ENCODE measurements around the gene TSPAN32. TPM values are rescaled to one million over a fixed set of nuclear protein-coding genes. Genes with fewer than 3 reads are reported as not detected.
"Not testable (repeated sequence)": the region's sequence is repeated elsewhere in the genome, so short reads cannot be mapped to it uniquely, and the experiment has no call there.

TSPAN32 gene
- total RNA-seq, 2 donors from 2014 or later, result 8.6 to 10.2 TPM

DNA sequence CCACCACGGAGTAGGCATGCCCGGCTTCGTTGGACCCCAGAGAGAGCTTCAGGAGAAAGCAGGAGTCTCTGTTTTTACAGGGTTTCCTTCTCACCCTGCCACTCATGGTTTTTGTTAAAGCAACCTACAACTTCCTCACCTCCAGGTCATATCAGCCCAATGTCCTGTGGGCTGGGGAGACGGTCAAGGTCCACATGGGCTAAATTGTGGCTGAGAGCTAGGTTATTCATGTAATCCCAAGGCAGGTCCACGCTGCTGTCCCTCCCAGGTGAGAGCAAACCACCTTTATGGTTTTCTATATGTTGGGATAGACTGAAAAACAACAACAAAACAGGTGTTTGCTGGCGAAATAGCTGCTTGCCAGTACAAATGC is 19.5 kb downstream of the TSPAN32 start:
- DNase-seq (no peak), ATAC-seq (replicated peaks in 1 of 2) (no peak)
- Mint-ChIP-seq H3K27me3 (ENCODE audit: low read depth) (peaks cover 8% of the 10 kb centered on the region), H3K36me3 (ENCODE audit: insufficient read depth in 2 of 2) (peaks cover 0 to 4% of the 10 kb centered on the region in 2 donors), H3K4me3 (no peak overlapping the region), H3K27ac (no peak overlapping the region), H3K9me3 (peaks cover 1 to 5% of the 10 kb centered on the region in 2 donors), H3K4me1 (ENCODE audit: low read depth) (no peaks in the 10 kb centered on the region)

DNA sequence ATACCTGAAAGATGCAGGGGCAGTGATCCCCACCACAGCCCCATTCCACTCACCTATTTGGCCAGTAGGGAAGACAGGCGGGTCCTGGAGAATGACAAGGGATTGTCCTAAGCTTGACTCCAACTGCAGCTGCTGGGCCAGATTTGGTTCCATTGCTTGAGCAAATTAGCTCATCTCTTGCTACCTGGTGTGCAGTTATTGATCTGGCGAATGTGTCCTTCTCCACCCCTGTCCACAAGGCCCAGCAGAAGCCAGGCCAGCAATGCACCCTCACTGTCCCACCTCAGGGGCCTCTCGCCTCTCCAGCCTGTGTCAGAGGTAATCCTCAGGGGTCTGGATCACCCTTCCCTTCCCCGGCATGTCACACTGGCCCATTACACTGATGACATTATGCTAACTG is 23.3 kb downstream of the TSPAN32 start:
- Mint-ChIP-seq H3K4me1 (ENCODE audit: low read depth) (no peaks in the 10 kb centered on the region), H3K9me3 (peaks cover 1 to 5% of the 10 kb centered on the region in 2 donors), H3K36me3 (ENCODE audit: insufficient read depth in 2 of 2) (peaks cover 0 to 4% of the 10 kb centered on the region in 2 donors), H3K27me3 (ENCODE audit: low read depth) (peaks cover 24% of the 10 kb centered on the region), H3K4me3 (no peak overlapping the region), H3K27ac (no peak overlapping the region)
- ATAC-seq (replicated peaks in 1 of 2) (no peak), DNase-seq (no peak)

GRCh38 chr11:2325719-2326118 is 23.9 kb downstream of the TSPAN32 start:
- H3K9me3 Mint-ChIP-seq, result peaks cover 1 to 5% of the 10 kb centered on the region in 2 donors
- H3K27ac Mint-ChIP-seq, result no peak overlapping the region
- DNase-seq, result no peak
- H3K4me1 Mint-ChIP-seq (ENCODE audit: low read depth), result no peaks in the 10 kb centered on the region
- no peak overlapping the region for H3K4me3 Mint-ChIP-seq
- ATAC-seq (replicated peaks in 1 of 2), result no peak
- H3K27me3 Mint-ChIP-seq (ENCODE audit: low read depth), result peaks cover 24% of the 10 kb centered on the region
- H3K36me3 Mint-ChIP-seq (ENCODE audit: insufficient read depth in 2 of 2), result peaks cover 1 to 4% of the 10 kb centered on the region in 2 donors

DNA sequence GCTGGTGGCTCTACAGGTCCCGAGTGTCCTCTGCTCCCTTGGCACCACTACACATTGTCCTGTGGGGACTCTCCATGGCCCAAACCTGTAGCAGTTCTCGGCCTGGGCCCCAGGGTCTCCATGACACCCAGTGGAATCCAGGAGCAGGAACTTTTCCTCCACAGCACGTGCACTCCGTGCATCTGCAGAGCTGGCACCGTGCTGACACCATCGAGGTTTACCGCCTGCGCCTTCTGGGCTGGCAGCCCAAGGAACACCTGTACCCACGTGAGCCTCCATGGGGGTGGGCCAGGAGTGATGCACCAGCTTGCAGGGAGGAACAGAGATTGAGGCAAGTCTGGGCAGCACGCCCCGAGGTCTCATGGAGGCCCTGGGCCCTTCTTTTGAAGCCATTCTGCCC is 25.2 kb downstream of the TSPAN32 start:
- no peaks in the 10 kb centered on the region for H3K4me1 Mint-ChIP-seq (ENCODE audit: low read depth)
- peaks cover 4% of the 10 kb centered on the region in 2 donors for H3K36me3 Mint-ChIP-seq (ENCODE audit: insufficient read depth in 2 of 2)
- peaks cover 24% of the 10 kb centered on the region for H3K27me3 Mint-ChIP-seq (ENCODE audit: low read depth)
- H3K4me3 Mint-ChIP-seq, result no peak overlapping the region
- no peak overlapping the region for H3K27ac Mint-ChIP-seq
- H3K9me3 Mint-ChIP-seq, result peaks cover 3 to 5% of the 10 kb centered on the region in 2 donors
- DNase-seq (no peak), ATAC-seq (replicated peaks in 1 of 2) (no peak)

DNA sequence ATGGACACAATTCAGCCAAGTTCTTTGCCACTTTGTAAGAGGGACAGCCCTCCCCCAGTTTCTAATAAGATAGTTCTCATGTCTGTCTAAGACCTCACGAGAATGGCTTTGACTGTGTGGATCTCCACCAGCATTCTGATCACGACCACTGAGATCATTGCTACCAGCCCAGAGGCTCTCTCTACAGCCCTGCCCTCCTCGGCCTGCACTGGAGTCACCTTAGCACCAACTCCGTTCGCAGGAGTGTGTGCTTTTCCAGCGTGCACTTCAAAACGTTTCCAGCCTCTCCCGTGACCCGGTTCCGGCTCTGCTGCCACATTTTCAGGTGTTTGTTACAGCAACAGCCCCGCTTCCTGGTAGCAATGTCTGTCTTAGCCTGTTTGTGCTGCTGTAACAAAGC is 26.2 kb downstream of the TSPAN32 start:
- Mint-ChIP-seq H3K27ac (no peak overlapping the region), H3K27me3 (ENCODE audit: low read depth) (peaks cover 24% of the 10 kb centered on the region), H3K4me1 (ENCODE audit: low read depth) (no peaks in the 10 kb centered on the region), H3K36me3 (ENCODE audit: insufficient read depth in 2 of 2) (peaks cover 4% of the 10 kb centered on the region in 2 donors), H3K9me3 (peaks cover 2 to 3% of the 10 kb centered on the region in 2 donors), H3K4me3 (no peak overlapping the region)
- DNase-seq (no peak), ATAC-seq (replicated peaks in 1 of 2) (no peak)

GRCh38 chr11:2328656-2329354 is 27.0 kb downstream of the TSPAN32 start:
- DNase-seq (no peak), ATAC-seq (replicated peaks in 1 of 2) (no peak)
- H3K4me1 Mint-ChIP-seq (ENCODE audit: low read depth), result no peaks in the 10 kb centered on the region
- H3K9me3 Mint-ChIP-seq, result peaks cover 2 to 3% of the 10 kb centered on the region in 2 donors
- H3K27ac Mint-ChIP-seq, result no peak overlapping the region
- H3K27me3 Mint-ChIP-seq (ENCODE audit: low read depth), result peaks cover 24% of the 10 kb centered on the region
- peaks cover 4% of the 10 kb centered on the region in 2 donors for H3K36me3 Mint-ChIP-seq (ENCODE audit: insufficient read depth in 2 of 2)
- H3K4me3 Mint-ChIP-seq, result no peak overlapping the region

GRCh38 chr11:2329551-2329950 is 27.7 kb downstream of the TSPAN32 start:
- Mint-ChIP-seq H3K4me1 (ENCODE audit: low read depth) (no peaks in the 10 kb centered on the region), H3K27ac (no peak overlapping the region), H3K36me3 (ENCODE audit: insufficient read depth in 2 of 2) (peaks cover 3 to 4% of the 10 kb centered on the region in 2 donors), H3K4me3 (no peak overlapping the region), H3K27me3 (ENCODE audit: low read depth) (peaks cover 24% of the 10 kb centered on the region), H3K9me3 (peaks cover 2% of the 10 kb centered on the region in 2 donors)
- ATAC-seq (replicated peaks in 1 of 2) (no peak), DNase-seq (no peak)

DNA sequence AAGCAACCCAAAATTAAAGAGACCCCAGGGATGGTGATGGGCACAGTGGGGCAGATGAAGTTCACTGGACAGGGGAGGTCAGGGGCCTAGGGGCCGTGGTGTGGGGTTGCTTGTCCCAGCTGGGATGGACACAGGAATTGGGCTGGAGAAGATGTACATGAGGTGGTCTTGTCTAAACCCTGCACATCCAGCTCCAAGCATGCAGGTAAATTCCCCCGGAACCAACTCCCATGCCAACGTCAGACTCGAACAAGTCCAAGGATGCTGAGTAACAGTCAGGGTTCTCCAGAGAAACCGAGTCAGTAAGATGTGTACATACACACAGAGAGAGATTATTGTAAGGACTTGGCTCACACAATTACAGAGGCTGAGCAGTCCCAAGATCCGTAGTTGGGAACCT is 28.9 kb downstream of the TSPAN32 start:
- ATAC-seq (replicated peaks in 1 of 2) (no peak), DNase-seq (no peak)
- no peak overlapping the region for H3K4me3 Mint-ChIP-seq
- H3K4me1 Mint-ChIP-seq (ENCODE audit: low read depth), result no peaks in the 10 kb centered on the region
- H3K27me3 Mint-ChIP-seq (ENCODE audit: low read depth), result peaks cover 20% of the 10 kb centered on the region
- peaks cover 2% of the 10 kb centered on the region in 2 donors for H3K9me3 Mint-ChIP-seq
- no peak overlapping the region for H3K27ac Mint-ChIP-seq
- peaks cover 0 to 4% of the 10 kb centered on the region in 2 donors for H3K36me3 Mint-ChIP-seq (ENCODE audit: insufficient read depth in 2 of 2)

DNA sequence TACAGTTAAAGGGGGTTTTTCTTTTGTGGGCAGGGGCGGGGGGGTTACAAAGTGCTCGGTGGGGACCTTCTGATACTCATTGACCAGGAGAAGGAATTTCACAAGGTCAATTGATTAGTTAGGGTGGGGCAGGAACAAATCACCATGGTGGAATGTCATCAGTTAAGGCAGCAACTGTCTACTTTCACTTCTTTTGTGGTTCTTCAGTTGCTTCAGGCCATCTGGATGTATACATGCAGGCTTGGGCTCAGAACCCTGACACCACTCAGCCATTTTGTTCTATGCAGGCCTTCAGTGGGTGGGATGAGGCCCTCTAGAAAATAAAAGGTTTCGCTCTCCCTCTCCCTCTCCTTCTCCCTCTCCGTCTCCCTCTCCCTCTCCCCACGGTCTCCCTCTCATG is 29.6 kb downstream of the TSPAN32 start:
- Mint-ChIP-seq H3K4me3 (no peak overlapping the region), H3K27me3 (ENCODE audit: low read depth) (peaks cover 17% of the 10 kb centered on the region), H3K4me1 (ENCODE audit: low read depth) (no peaks in the 10 kb centered on the region), H3K9me3 (peaks cover 0 to 2% of the 10 kb centered on the region in 2 donors), H3K36me3 (ENCODE audit: insufficient read depth in 2 of 2) (peaks cover 0 to 4% of the 10 kb centered on the region in 2 donors), H3K27ac (no peak overlapping the region)
- DNase-seq (no peak), ATAC-seq (replicated peaks in 1 of 2) (no peak)

DNA sequence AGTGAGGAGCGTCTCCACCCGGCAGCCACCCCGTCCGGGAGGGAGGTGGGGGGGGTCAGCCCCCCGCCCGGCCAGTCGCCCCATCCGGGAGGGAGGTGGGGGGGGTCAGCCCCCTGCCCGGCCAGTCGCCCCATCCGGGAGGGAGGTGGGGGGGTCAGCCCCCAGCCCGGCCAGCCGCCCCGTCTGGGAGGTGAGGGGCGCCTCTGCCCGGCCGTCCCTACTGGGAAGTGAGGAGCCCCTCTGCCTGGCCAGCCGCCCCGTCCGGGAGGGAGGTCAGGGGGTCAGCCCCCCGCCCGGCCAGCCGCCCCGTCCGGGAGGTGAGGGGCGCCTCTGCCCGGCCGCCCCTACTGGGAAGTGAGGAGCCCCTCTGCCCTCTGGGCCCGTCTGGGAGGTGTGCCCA is 30.8 kb downstream of the TSPAN32 start:
- peaks cover 17% of the 10 kb centered on the region for H3K27me3 Mint-ChIP-seq (ENCODE audit: low read depth)
- not testable (repeated sequence) for H3K4me1 Mint-ChIP-seq (ENCODE audit: low read depth); ATAC-seq (replicated peaks in 1 of 2); H3K27ac Mint-ChIP-seq; DNase-seq; H3K36me3 Mint-ChIP-seq (ENCODE audit: insufficient read depth in 2 of 2); H3K4me3 Mint-ChIP-seq; H3K9me3 Mint-ChIP-seq

GRCh38 chr11:2333486-2334205 is 31.8 kb downstream of the TSPAN32 start:
- not testable (repeated sequence) for H3K4me1 Mint-ChIP-seq (ENCODE audit: low read depth); H3K27me3 Mint-ChIP-seq (ENCODE audit: low read depth); H3K27ac Mint-ChIP-seq; H3K4me3 Mint-ChIP-seq; H3K9me3 Mint-ChIP-seq; H3K36me3 Mint-ChIP-seq (ENCODE audit: insufficient read depth in 2 of 2); DNase-seq; ATAC-seq (replicated peaks in 1 of 2)

GRCh38 chr11:2335286-2335685 is 33.5 kb downstream of the TSPAN32 start:
- H3K4me1 Mint-ChIP-seq (ENCODE audit: low read depth); H3K27ac Mint-ChIP-seq; H3K9me3 Mint-ChIP-seq; ATAC-seq (replicated peaks in 1 of 2); H3K36me3 Mint-ChIP-seq (ENCODE audit: insufficient read depth in 2 of 2); DNase-seq; H3K27me3 Mint-ChIP-seq (ENCODE audit: low read depth); H3K4me3 Mint-ChIP-seq: not testable (repeated sequence)

DNA sequence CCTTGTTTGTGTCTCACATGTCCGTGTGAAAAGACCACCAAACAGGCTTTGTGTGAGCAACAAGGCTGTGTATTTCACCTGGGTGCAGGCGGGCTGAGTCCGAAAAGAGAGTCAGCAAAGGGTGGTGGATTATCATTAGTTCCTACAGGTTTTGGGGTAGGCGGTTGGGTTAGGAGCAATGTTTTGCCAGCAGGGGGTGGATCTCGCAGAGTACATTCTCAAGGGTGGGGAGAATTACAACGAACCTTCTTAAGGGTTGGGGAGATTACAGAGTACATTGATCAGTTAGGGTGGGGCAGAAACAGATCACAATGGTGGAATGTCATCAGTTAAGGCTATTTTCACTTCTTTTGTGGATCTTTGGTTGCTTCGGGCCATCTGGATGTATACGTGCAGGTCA is 36.9 kb downstream of the TSPAN32 start:
- not testable (repeated sequence) for DNase-seq; H3K9me3 Mint-ChIP-seq; H3K36me3 Mint-ChIP-seq (ENCODE audit: insufficient read depth in 2 of 2); H3K27me3 Mint-ChIP-seq (ENCODE audit: low read depth); H3K27ac Mint-ChIP-seq; ATAC-seq (replicated peaks in 1 of 2); H3K4me3 Mint-ChIP-seq; H3K4me1 Mint-ChIP-seq (ENCODE audit: low read depth)

Data from activated T-cell treated with anti-CD3 and anti-CD28 coated beads, Interleukin-2, amount 50 U/mL, for 72 hours (primary cell).